MM.1S (cell line): Measurements from ENCODE around the gene CHN1.

Experiments used
- EZH2 ChIP-seq: fragments of 300-600 bp; sonication (generic); optimal IDR thresholded peaks from 2 replicates; pipeline ENCODE3; 2017; ENCODE audit warnings: low read depth, mild to moderate bottlenecking, antibody characterized with exemption, low read length, mixed read lengths
- TF ChIP-seq, protein P1 (sequence below): fragments of 300-600 bp; sonication (generic); IDR thresholded peaks from 2 replicates; pipeline ENCODE4 v1.5.1; 2016; ENCODE audit warnings: antibody characterized with exemption, low read length, mixed read lengths

DNA sequence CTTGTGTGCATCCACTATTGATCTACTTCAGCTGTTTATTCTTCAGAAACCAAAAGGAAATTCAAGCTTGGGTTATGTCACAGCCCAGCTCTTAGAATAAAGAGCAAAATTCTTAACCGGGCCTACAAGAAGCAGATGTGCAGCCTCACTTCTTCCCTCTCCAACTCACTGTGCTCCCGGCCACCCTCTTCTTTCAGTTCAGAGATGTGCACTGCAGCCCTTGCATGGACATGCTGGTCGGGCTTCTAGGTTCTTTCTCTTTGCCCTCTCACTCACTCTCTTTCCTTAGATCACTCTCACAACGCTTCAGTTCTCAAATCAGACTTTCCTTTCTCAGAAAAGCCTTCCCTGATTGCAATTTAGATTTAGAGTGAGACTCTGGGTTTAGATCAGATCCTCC lies 104.1 kb downstream of the CHN1 start:
- TF ChIP-seq EZH2, result no peak
- TF ChIP-seq, protein P1, sequence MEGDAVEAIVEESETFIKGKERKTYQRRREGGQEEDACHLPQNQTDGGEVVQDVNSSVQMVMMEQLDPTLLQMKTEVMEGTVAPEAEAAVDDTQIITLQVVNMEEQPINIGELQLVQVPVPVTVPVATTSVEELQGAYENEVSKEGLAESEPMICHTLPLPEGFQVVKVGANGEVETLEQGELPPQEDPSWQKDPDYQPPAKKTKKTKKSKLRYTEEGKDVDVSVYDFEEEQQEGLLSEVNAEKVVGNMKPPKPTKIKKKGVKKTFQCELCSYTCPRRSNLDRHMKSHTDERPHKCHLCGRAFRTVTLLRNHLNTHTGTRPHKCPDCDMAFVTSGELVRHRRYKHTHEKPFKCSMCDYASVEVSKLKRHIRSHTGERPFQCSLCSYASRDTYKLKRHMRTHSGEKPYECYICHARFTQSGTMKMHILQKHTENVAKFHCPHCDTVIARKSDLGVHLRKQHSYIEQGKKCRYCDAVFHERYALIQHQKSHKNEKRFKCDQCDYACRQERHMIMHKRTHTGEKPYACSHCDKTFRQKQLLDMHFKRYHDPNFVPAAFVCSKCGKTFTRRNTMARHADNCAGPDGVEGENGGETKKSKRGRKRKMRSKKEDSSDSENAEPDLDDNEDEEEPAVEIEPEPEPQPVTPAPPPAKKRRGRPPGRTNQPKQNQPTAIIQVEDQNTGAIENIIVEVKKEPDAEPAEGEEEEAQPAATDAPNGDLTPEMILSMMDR, result no peak
